Ishikawa (cell line): Measurements from ENCODE around the gene SMCHD1.

Experiments used
- CEBPB ChIP-seq: IDR thresholded peaks from 2 replicates; pipeline ENCODE4 v1.6.1; 2012
- CREB1 ChIP-seq: IDR thresholded peaks from 2 replicates; pipeline ENCODE4 v1.6.1; 2012; ENCODE audit warnings: low read depth
- EGR1 ChIP-seq: IDR thresholded peaks from 2 replicates; pipeline ENCODE4 v1.6.1; 2012
- EP300 ChIP-seq: IDR thresholded peaks from 2 replicates; pipeline ENCODE4 v1.6.1; 2012; ENCODE audit warnings: borderline replicate concordance
- FOXM1 ChIP-seq: IDR thresholded peaks from 2 replicates; pipeline ENCODE4 v1.6.1; 2012; ENCODE audit warnings: low read depth, borderline replicate concordance
- MAX ChIP-seq: IDR thresholded peaks from 2 replicates; pipeline ENCODE4 v1.6.1; 2012
- NFIC ChIP-seq: IDR thresholded peaks from 2 replicates; pipeline ENCODE4 v1.6.1; 2012
- RAD21 ChIP-seq: IDR thresholded peaks from 2 replicates; pipeline ENCODE4 v1.6.1; 2012; ENCODE audit warnings: low read depth
- REST ChIP-seq: IDR thresholded peaks from 2 replicates; pipeline ENCODE4 v1.6.1; 2012; ENCODE audit warnings: low read depth, mild to moderate bottlenecking
- TAF1 ChIP-seq: IDR thresholded peaks from 2 replicates; pipeline ENCODE4 v1.6.1; 2012; ENCODE audit warnings: low read depth, mild to moderate bottlenecking
- TCF12 ChIP-seq: IDR thresholded peaks from 2 replicates; pipeline ENCODE4 v1.6.1; 2012; ENCODE audit warnings: low read depth
- TEAD4 ChIP-seq: IDR thresholded peaks from 2 replicates; pipeline ENCODE4 v1.6.1; 2012
- USF1 ChIP-seq: IDR thresholded peaks from 2 replicates; pipeline ENCODE4 v1.6.1; 2012
- YY1 ChIP-seq: IDR thresholded peaks from 2 replicates; pipeline ENCODE4 v1.6.1; 2012; ENCODE audit warnings: low read depth
- ZBTB7A ChIP-seq: IDR thresholded peaks from 2 replicates; pipeline ENCODE4 v1.6.1; 2012; ENCODE audit warnings: low read depth

Gene SMCHD1

GRCh38 chr18:2776601-2777000, 121.1 kb downstream of the SMCHD1 start:
- TF ChIP-seq TEAD4 (no peak), EGR1 (no peak), REST (no peak), RAD21 (no peak), USF1 (no peak), CEBPB (no peak), MAX (no peak), EP300 (no peak), NFIC (no peak), TCF12 (no peak), FOXM1 (no peak), TAF1 (no peak), ZBTB7A (no peak)

- no peak for TF ChIP-seq CEBPB
- TF ChIP-seq REST, result no peak
- no peak for TF ChIP-seq FOXM1
- no peak for TF ChIP-seq TAF1
- TF ChIP-seq USF1, result no peak
- no peak for TF ChIP-seq RAD21
These were observed 121.7 kb downstream of the SMCHD1 start for GRCh38 chr18:2777241-2777640.

GRCh38 chr18:2780750-2781149, 125.2 kb downstream of the SMCHD1 start:
- TF ChIP-seq CEBPB (no peak), YY1 (no peak), ZBTB7A (no peak), FOXM1 (no peak), MAX (no peak), EP300 (no peak), TAF1 (no peak), CREB1 (no peak), REST (no peak), TCF12 (no peak), TEAD4 (no peak), NFIC (no peak), EGR1 (no peak), USF1 (no peak), RAD21 (no peak)

GRCh38 chr18:2787225-2787624, 131.7 kb downstream of the SMCHD1 start:
- TF ChIP-seq CEBPB, result no peak
- TF ChIP-seq RAD21, result no peak
- no peak for TF ChIP-seq USF1
- TF ChIP-seq EGR1, result no peak
